Endothelial cell of umbilical vein (primary cell): ENCODE results near the gene RNF183. TPM values are rescaled to one million over a fixed set of nuclear protein-coding genes. Genes with fewer than 3 reads are reported as not detected.

Source experiments
- BruUV-seq: library from RNA; stranded (reverse); fragments of 400-500 nt; replicated peaks from 2 replicates; lab custom pipeline; 2021; lab: Mats Ljungman, UMichigan
- CTCF ChIA-PET: fragments of 300-600, 350-600 bp; sonication (Branson Sonifier 250); formaldehyde crosslinking; loops from one replicate; lab custom pipeline; 2021; ENCODE audit warnings: antibody characterized with exemption, inconsistent platforms; lab: Charles Lee
- POLR2A ChIA-PET: fragments of 300-600, 350-600 bp; sonication (Branson Sonifier 250); formaldehyde crosslinking; loops from one replicate; lab custom pipeline; 2021; ENCODE audit warnings: antibody characterized with exemption, inconsistent platforms; lab: Charles Lee
- DNase-seq: peaks from one replicate; pipeline ENCODE4 v3.0.0-alpha.2; 2011; ENCODE audit warnings: low read depth, low spot score
- FAIRE-seq: peaks from 2 replicates; lab custom pipeline; 2011; peaks lifted over from hg19 to GRCh38; lab: Jason Lieb, UNC
- H2AFZ ChIP-seq: 2 replicates; pipeline ENCODE4 v1.6.0; 2012; ENCODE audit warnings: low read depth, low read length, control low read depth, inconsistent platforms
- H3K27ac ChIP-seq: 2 replicates; pipeline ENCODE4 v1.5.1; 2011; ENCODE audit warnings: low read depth, mild to moderate bottlenecking, control low read depth, low read length, moderate library complexity; ENCODE audit not compliant: insufficient read depth
- H3K27me3 ChIP-seq, 2 experiments: 2 replicates each; pipeline versions ENCODE4 v1.6.0 to v1.6.1; 2011; ENCODE audit warnings: low read length in 2 of 2, mixed read lengths in 1 of 2; ENCODE audit not compliant: control insufficient read depth in 2 of 2, insufficient read depth in 2 of 2
- H3K36me3 ChIP-seq, 2 experiments: 2 replicates in 1 of 2; 3 replicates in 1 of 2; pipeline ENCODE4 v1.5.1; 2011; ENCODE audit warnings: low read length in 2 of 2, mild to moderate bottlenecking in 1 of 2, moderate library complexity in 1 of 2; ENCODE audit not compliant: control insufficient read depth in 2 of 2, insufficient read depth in 2 of 2; ENCODE audit errors: extremely low read depth in 1 of 2
- H3K4me1 ChIP-seq: 3 replicates; pipeline ENCODE4 v1.5.1; 2011; ENCODE audit warnings: mild to moderate bottlenecking, low read length; ENCODE audit not compliant: control insufficient read depth, insufficient read depth; ENCODE audit errors: extremely low read depth
- H3K4me2 ChIP-seq: 2 replicates; pipeline ENCODE4 v1.6.1; 2011; ENCODE audit warnings: low read length, control low read depth, mixed read lengths; ENCODE audit not compliant: insufficient read depth
- H3K4me3 ChIP-seq, 3 experiments: fragments of 200-600 bp in 1 of 3; sonication (generic), shearing (Covaris generic) in 1 of 3; replicated peaks in 1 of 3; 2 replicates each; pipeline ENCODE4 v1.5.1; 2011 to 2016; ENCODE audit warnings: control low read depth in 3 of 3, low read length in 3 of 3, mild to moderate bottlenecking in 2 of 3, inconsistent platforms in 1 of 3, low read depth in 1 of 3, moderate library complexity in 1 of 3; ENCODE audit not compliant: insufficient read depth in 1 of 3
- H3K79me2 ChIP-seq: 2 replicates; pipeline ENCODE4 v1.6.0; 2012; ENCODE audit warnings: low read length, inconsistent platforms; ENCODE audit not compliant: control insufficient read depth, insufficient read depth
- H3K9ac ChIP-seq: replicated peaks from 2 replicates; pipeline ENCODE3; 2011; ENCODE audit warnings: low read length, control low read depth; ENCODE audit not compliant: insufficient read depth; ENCODE audit errors: extremely low read depth
- H3K9me1 ChIP-seq: replicated peaks from 3 replicates; pipeline ENCODE4 v1.6.0; 2011; ENCODE audit warnings: mild to moderate bottlenecking, low read length; ENCODE audit not compliant: control insufficient read depth, insufficient read depth; ENCODE audit errors: extremely low read depth
- H3K9me3 ChIP-seq: replicated peaks from 2 replicates; pipeline ENCODE4 v1.5.1; 2012; ENCODE audit warnings: low read length, inconsistent platforms; ENCODE audit not compliant: control insufficient read depth, insufficient read depth
- H4K20me1 ChIP-seq: replicated peaks from 2 replicates; pipeline ENCODE3; 2011; ENCODE audit warnings: mild to moderate bottlenecking, low read length; ENCODE audit not compliant: control insufficient read depth, insufficient read depth; ENCODE audit errors: extremely low read depth
- EZH2 ChIP-seq: IDR thresholded peaks from 2 replicates; pipeline ENCODE4 v1.6.1; 2012; ENCODE audit warnings: borderline replicate concordance, low read depth, mild to moderate bottlenecking, moderate library complexity, low read length, inconsistent platforms; ENCODE audit not compliant: severe bottlenecking
- FOS ChIP-seq: IDR thresholded peaks from 2 replicates; pipeline ENCODE4 v1.6.1; 2011; ENCODE audit warnings: mild to moderate bottlenecking, low read length, moderate library complexity, borderline replicate concordance; ENCODE audit not compliant: insufficient read depth
- GATA2 ChIP-seq: IDR thresholded peaks from 2 replicates; pipeline ENCODE4 v1.7.0; 2011; ENCODE audit warnings: low read depth, mild to moderate bottlenecking, moderate library complexity, mixed read lengths, low read length; ENCODE audit not compliant: insufficient read length, insufficient read depth
- JUN ChIP-seq: IDR thresholded peaks from 2 replicates; pipeline ENCODE4 v1.6.1; 2011; ENCODE audit warnings: borderline replicate concordance, low read depth; ENCODE audit not compliant: insufficient read length, insufficient read depth
- MAX ChIP-seq: IDR thresholded peaks from 2 replicates; pipeline ENCODE4 v1.6.1; 2011; ENCODE audit not compliant: insufficient read depth, insufficient read length
- MYC ChIP-seq: IDR thresholded peaks from one replicate; pipeline ENCODE4 v1.6.1; 2011; ENCODE audit warnings: mild to moderate bottlenecking, low read depth, low read length
- POLR2A ChIP-seq: IDR thresholded peaks from 2 replicates; pipeline ENCODE4 v1.6.1; 2012; ENCODE audit warnings: low read depth, mild to moderate bottlenecking, control low read depth, low read length
- dilution Hi-C: fragments of 300-500 bp; cut with MboI; formaldehyde crosslinking; loops from one replicate; pipeline ENCODE4 v1.15.0; 2019; ENCODE audit warnings: low sequenced_read_pairs; ENCODE audit not compliant: extremely low pct_ligation_motif_present
- intact Hi-C: fragments of 100-400 bp; cut with micrococcal nuclease; formaldehyde crosslinking; loops from one replicate; pipeline ENCODE4 v1.10.0; 2022
- polyA plus RNA-seq, 4 experiments: library from polyadenylated mRNA; depleted of rRNA in 3 of 4; stranded (reverse) in 3 of 4; unstranded in 1 of 4; fragments of >200 nt; gene quantifications; 2 replicates each; pipeline versions ENCODE4 v1.2.1 to v1.2.3, GENCODE V29; 2011 to 2012; ENCODE audit warnings: missing spikeins in 1 of 4
- total RNA-seq: library from RNA; stranded (reverse); gene quantifications from 2 replicates; pipeline ENCODE4 v1.2.3, GENCODE V29; 2021
- TF ChIP-seq, protein P1 (sequence below), 2 donors: IDR thresholded peaks; 1 replicate in 1 of 2; 2 replicates in 1 of 2; pipeline ENCODE4 v1.5.1; 2011; ENCODE audit warnings: low read length in 2 of 2, mild to moderate bottlenecking in 2 of 2, moderate library complexity in 2 of 2, control low read depth in 1 of 2, inconsistent platforms in 1 of 2, low read depth in 1 of 2; ENCODE audit not compliant: insufficient read depth in 1 of 2; ENCODE audit errors: extremely low read depth in 1 of 2

RNF183 gene
- total and polyA plus RNA-seq, 2 donors (not counting 3 experiments of a cell fraction or from before 2014, with no cell fraction given), result not detected

GRCh38 chr9:113261917-113262671 lies 41.1 kb downstream of the RNF183 start:
- Histone ChIP-seq H3K79me2 (no peaks in the 10 kb centered on the region), H4K20me1 (no peaks in the 10 kb centered on the region), H3K36me3 (peaks cover 5 to 10% of the 10 kb centered on the region in 2 experiments), H3K9ac (no peak overlapping the region), H3K4me2 (no peak overlapping the region), H3K9me3 (no peaks in the 10 kb centered on the region), H2AFZ (no peak overlapping the region), H3K27ac (no peak overlapping the region), H3K4me1 (no peaks in the 10 kb centered on the region), H3K27me3 (no peaks in the 10 kb centered on the region), H3K9me1 (no peaks in the 10 kb centered on the region), H3K4me3 (no peak overlapping the region)
- FAIRE-seq, result no peak
- TF ChIP-seq MYC (no peak), JUN (no peak), GATA2 (no peak), FOS (no peak), POLR2A (no peak), EZH2 (no peak), MAX (no peak)
- TF ChIP-seq, protein P1, sequence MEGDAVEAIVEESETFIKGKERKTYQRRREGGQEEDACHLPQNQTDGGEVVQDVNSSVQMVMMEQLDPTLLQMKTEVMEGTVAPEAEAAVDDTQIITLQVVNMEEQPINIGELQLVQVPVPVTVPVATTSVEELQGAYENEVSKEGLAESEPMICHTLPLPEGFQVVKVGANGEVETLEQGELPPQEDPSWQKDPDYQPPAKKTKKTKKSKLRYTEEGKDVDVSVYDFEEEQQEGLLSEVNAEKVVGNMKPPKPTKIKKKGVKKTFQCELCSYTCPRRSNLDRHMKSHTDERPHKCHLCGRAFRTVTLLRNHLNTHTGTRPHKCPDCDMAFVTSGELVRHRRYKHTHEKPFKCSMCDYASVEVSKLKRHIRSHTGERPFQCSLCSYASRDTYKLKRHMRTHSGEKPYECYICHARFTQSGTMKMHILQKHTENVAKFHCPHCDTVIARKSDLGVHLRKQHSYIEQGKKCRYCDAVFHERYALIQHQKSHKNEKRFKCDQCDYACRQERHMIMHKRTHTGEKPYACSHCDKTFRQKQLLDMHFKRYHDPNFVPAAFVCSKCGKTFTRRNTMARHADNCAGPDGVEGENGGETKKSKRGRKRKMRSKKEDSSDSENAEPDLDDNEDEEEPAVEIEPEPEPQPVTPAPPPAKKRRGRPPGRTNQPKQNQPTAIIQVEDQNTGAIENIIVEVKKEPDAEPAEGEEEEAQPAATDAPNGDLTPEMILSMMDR (IDR thresholded peaks at IDR 0.05; ENCODE audit: extremely low read depth in 1 of 2, insufficient read depth in 1 of 2, low read depth in 1 of 2, low read length in 2 of 2), result no peak
- dilution Hi-C loops, result no loop called here
- ChIA-PET POLR2A (no interaction called here), CTCF (interaction anchor here (0.5 kb wide), 1 partner anchor 1418 kb away, joined by 3 read pairs; no protein-coding TSS in a partner anchor)
- BruUV-seq, result no TSS peak
- intact Hi-C loops, result no loop called here
- no peak for DNase-seq
